HG03342 (cell line): ENCODE measurements around the gene RTN4RL1.
"Not testable (repeated sequence)": the region's sequence is repeated elsewhere in the genome, so short reads cannot be mapped to it uniquely, and the experiment has no call there.

Source experiments
- ATAC-seq: cut with Tn5 transposase; IDR thresholded peaks from one replicate; pipeline ENCODE4 v1.9.1; 2021; ENCODE audit warnings: mild to moderate bottlenecking, moderate library complexity; ENCODE audit not compliant: unreplicated experiment

Gene RTN4RL1

GRCh38 chr17:1898332-1898731 is 126.8 kb downstream of the RTN4RL1 start:
- no peak for ATAC-seq

GRCh38 chr17:1897105-1897656 is 128.0 kb downstream of the RTN4RL1 start:
- ATAC-seq, result no peak

GRCh38 chr17:1896243-1897104 is 128.7 kb downstream of the RTN4RL1 start:
- no peak for ATAC-seq

- ATAC-seq, result not testable (repeated sequence)
These were observed 129.7 kb downstream of the RTN4RL1 start for GRCh38 chr17:1895479-1895878.

GRCh38 chr17:1894753-1895339 is 130.3 kb downstream of the RTN4RL1 start:
- ATAC-seq, result no peak

- no peak for ATAC-seq
These were observed 134.2 kb downstream of the RTN4RL1 start for GRCh38 chr17:1890758-1891450.

- no peak for ATAC-seq
These were observed 136.4 kb downstream of the RTN4RL1 start for GRCh38 chr17:1888741-1889140.
